Inflammatory macrophage treated with lipopolysaccharide for 1 hour (primary cell): Measurements from ENCODE around the gene HDAC10.

ENCODE experiments used
- DNase-seq, 2 donors: peaks; one replicate each; pipeline ENCODE4 v3.0.0-alpha.2; 2020 to 2022

HDAC10 gene

DNA sequence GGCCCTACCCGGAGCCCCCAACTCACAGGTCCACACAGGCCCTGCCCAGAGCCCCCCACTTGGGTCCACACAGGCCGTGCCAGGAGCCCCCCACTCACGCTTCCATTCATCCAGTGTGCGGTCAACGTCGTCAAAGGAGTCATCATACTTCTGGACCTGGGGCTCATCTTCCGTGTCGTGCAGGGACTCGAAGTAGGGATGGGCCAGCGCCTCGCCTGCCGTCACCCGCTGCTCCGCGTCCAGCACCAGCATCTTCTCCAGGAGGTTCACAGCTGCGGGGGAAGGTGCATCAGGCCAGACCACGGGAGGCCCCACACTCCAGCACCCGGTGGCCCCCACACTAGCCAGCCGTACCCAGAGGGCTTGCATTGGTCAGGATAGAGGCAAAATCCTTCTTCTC, 4.0 kb upstream of the HDAC10 start:
- no peak for DNase-seq

DNA sequence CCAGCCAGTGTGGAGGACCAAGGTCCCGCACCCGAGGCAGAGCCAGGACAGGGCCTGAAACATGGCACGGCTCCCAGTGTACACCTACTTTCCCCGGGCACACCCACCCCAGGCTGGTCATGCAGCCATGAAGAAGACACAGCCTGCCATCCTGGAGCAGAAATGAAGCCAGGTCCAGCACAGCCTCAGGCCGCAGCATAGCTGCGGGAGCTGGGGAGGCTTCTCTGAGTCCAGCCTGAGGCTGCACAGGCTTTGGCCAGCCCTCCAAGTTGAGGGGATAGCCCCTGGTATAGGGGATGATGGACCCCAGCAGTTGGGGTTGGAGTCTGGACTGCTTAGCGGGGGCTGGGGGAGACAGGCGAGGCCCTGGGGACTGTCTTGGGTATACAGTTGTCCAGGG, 2.9 kb upstream of the HDAC10 start:
- DNase-seq, result no peak

DNA sequence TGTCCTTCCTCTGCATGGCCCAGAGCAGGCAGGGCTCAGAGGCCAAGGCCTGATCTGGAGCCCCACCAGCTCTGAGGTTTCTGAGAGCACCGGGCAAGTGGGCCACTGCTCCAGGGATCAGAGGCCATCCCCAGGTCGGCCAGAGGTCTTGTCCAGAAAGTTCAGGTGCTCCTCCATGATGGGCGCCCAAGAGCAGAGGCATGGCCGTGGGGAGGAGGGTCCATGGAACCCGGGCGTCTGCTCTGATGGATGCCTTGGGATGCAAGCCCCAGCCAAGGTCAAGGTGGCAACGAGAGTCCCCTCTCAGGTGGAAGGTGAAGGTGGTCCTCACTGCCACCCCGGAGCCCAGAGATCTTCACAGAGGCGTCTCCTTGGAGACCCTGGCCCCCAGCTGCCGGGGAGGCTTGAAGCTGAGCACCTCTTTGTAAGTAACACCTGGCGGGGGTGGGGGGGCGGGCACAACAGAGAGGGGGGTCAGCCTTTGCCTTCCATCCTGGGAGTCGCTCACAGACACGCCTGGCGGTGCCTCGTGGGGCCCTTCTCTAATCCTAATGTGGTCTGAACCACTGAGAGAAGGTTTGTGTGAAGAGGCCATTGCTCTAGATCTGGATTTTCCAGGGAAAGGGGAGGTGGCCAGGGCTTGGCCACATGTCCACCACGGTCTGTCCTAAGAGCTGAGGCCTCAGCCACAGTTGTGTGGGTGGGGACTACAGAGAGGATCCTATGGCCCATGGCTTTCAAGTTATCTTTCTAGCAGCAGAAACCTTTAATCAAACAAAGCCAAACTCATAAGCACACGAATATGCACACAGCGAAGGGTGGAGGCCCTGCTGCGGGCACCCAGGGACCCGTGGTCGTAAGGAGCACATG, 2.2 kb upstream of the HDAC10 start:
- DNase-seq, result peak; percentile 56 to 71

DNA sequence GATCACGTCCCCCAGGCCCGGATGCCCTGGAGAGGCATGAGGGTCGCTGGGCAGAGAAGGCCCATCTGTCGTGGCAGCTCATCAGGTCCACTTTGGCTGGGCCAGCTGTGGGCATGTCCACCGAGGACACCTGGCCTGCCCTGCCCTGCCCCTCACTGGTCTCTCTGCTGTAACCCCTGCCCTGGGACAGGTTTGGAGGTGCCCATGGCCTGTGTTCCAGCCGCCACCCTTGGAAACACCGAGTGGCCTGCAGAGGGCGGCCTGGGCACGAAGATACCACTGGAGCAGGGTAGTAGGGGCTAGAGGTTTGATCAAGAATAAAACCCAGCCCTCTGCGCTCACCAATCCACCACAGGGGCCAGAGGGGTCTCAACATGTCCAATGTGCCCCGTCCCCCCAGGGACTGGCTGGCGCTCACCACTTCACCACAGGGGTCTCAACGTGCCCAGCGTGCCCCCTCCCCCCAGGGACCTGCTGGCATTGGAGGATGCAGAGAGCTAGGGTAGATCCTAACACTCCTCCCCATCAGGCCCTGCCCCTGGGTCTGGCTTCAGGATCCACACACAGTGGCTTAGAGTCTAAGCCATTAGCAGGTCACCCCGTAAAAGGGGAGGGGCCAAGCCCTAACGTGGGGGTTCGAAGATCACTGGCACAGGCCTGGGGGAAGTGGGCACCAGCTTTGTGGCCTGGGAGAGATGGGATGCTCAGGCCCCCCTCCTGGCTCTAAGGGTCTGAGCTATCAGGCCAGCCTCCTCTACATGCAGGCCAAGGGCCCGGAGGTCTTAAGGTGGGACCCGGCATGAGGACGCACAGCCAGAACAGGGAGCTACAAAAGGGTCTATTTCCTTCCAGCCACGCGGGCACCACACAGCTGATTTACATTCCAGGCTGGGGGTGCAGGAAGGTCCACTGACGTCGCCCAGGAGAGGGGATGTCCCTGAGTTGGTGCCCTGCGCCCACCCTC, 1.3 kb upstream of the HDAC10 start:
- DNase-seq, result peak; percentile 51 to 64

- no peak for DNase-seq
Measured at GRCh38 chr22:50251477-50252081, 514 bp upstream of the HDAC10 start.

DNA sequence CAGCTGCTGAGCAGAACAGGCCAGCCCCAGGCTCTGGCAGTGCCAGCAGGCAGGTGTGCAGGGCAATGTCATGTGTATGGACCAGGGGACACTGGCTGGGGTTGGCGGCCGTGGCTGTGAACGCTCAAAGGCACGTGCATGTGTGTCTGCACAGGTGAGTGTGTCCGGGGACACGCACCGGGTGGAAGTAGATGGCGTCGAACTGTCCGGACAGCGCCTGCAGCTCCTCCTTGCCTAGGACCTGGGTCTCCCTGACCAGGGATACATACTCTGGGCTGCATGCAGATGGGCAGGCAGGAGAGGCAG, 863 bp downstream of the HDAC10 start:
- no peak for DNase-seq

GRCh38 chr22:50249341-50250248, 1.5 kb downstream of the HDAC10 start:
- DNase-seq, result no peak

GRCh38 chr22:50248196-50249081, 2.6 kb downstream of the HDAC10 start:
- DNase-seq, result no peak

DNA sequence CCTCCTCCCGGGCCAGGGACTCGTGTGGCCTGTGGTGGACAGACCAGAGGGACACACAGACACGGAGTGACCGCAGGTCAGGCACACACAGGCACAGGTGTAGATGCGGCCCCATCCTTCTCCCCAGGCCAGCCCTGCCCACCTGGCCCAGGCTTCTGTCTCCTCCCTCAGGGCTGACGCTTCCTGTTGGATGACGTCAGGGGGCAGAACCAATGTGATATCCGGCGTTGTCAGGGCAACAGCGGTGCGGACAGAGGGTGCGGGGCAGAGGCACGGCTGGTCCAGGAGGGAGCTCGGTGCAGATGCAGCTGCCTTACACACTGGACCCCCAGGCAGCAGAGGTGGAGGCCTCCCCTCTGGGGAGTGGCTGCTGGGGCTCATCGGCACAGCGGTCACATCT, 3.3 kb downstream of the HDAC10 start:
- DNase-seq, result no peak

DNA sequence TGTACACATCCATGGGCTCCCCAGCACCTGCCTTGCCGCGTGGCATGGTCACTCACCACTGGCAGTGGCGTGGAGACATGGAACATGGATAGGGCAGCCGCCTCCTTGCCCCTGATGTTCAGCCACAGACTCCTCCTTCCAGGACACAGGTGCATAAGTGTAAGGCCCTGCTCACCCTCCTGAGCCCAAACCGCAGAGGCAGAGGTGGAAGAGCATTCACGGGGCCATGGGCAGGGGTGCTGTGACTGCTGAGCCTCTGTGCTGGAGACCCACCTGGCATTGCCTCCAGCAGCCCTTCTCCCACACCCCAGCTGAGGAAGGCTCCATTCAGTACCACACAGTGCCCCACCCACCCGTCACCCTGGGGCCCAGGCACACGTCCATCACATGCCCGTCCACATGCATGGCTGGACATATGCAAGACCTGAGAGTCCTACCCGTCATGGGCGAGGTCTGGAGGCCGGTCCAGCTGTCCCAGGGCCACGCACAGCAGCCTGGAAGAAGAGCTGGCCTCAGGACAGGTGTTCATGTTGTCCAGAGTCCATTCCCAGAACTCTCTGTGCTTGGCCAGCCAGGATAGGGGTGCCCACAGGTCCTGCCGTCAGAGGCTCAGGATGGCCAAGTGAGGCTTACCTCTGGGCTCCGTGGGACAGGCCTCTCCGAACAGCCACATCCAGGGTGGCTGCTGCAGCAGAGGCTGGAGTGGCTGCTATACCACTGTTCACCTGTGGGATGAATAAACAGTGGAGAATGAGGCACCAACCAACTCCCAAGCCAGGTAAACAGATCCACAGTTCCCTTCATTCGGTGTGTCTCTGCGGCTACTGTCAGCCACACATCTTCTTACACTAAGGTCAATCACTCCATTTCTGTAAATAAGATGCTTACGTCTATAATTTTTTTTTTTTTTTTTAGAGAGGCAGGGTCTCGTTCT, 4.6 kb downstream of the HDAC10 start:
- DNase-seq, result no peak

DNA sequence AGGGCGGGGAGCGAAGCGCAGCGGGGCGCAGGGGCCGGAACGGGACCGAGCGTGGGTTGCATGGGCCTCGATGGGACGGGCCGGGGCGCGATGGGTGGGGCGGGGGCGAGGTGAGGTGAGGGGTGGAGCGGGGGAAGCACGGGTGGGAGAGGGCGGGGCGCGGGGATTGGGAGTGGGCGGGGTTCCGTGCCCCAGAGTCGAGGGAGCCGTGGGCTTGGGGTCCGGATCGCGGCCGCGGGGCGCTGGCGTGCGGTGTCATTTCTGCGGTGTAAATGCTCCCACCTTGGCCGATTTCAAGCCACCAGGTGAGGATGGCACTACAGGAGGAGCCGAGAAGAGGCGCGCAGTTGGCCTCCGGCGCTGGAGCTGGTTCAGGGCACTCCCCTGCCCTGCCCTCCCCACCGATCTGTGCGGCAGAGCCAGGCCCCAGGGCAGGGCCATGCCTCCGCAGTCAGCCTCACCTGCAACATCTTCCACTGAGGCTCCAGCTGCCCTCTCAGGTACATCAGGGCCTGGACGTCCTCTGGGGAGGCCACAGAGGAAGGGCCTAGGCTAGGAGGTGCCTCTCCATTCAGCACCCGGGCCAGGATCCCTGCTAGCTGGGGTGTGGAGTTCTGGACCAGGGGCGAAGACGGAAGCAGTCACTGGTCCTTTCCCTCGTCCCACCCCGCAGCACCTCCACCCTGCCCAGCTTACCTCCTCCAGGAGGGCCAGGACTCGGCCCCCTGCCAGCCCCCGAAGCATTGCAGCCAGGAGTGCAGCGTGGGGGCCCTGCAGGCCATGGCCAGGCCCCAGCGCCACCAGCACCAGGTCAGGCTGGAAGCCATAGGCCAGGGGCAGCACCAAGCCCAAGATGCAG, 5.6 kb downstream of the HDAC10 start:
- no peak for DNase-seq

DNA sequence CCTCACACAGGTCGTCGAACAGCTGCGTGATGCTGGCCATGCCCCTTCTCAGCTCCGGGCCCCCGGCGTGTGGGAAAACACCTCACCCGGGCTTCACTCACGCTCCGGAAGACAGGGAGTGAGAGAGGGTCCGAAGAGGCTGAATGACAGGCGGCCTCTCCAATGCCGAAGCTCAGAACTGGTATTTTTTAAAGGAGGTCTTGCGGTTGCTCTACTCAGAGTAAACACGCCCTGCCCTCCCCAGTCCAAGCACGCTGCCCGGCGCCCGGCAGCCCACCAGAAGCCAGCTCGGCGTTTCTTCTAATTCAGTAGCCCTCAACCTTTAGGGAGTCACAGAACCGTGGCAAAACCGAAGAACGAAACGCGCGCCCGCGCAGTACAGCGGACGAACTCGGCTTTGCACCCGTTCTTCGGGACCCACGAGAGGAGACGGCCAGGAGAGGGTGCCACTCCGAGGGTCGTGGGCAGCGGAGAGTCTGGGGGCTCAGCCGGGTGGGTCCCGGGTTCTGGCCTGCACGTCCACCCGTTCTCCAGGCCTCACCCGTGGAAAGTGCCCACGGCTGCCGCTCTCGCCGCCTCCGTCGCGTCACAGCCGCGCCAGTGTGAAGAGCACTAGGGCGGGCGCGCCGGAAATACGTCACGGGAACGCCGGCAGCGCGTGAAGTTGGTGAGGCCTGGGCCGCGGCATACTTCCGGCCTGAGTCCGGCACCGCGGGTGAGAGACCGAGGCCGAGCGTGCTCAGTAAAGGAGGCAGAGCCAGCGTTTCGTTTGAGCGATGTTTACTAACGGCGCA, 6.4 kb downstream of the HDAC10 start, which contains the start of gene TUBGCP6:
TSS of gene TUBGCP6 (minus strand) at position 604 of the 794 bp plus-strand sequence. CDS start at position 40, 564 bp downstream.
- peak; percentile 91 to 96 for DNase-seq

GRCh38 chr22:50243685-50244419, 7.2 kb downstream of the HDAC10 start:
- DNase-seq, result peak in 1 of 2 donors; percentile 18

DNA sequence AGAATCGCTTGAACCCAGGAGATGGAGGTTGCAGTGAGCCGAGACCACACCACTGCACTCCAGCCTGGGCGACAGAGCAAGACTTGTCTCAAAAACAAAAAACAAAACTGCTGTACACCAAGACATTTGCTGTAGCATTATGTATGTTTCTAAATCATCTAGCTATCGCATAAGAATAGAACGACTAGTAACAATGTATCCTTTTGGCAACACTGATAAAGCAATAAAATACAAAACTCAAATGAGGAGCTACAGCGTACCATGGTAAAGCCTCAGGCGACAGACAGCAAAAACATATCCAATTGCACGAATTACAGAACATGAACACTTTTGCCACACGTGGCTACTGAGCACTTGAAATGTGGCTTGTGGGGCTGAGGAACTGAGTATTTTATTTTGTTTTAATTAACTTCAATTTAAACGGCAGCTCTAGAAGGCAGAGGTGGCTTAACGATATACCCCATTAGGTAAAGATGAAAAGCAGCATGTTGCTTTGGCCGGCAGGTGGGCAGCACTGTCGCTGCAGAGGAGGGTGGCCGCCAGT, 8.6 kb downstream of the HDAC10 start:
- DNase-seq, result no peak

GRCh38 chr22:50238755-50239154, 12.3 kb downstream of the HDAC10 start:
- DNase-seq, result no peak

- no peak for DNase-seq
Measured at GRCh38 chr22:50236731-50237409, 14.2 kb downstream of the HDAC10 start.
